Adrenal gland (tissue), 5 donors: ENCODE data around the gene SLC6A20.

Experiments
- CTCF ChIP-seq, 6 experiments: fragments of 450-650 bp in 4 of 6; fragments of 200-600 bp in 2 of 6; sonication (generic) in 1 of 6; IDR thresholded peaks; 1 replicate in 5 of 6; 2 replicates in 1 of 6; pipeline versions ENCODE4 v1.5.1 to v1.8.0; 2016 to 2021; ENCODE audit warnings: antibody characterized with exemption in 6 of 6, mild to moderate bottlenecking in 2 of 6, moderate library complexity in 1 of 6
- POLR2A ChIP-seq, 2 donors: fragments of 450-650 bp; IDR thresholded peaks; one replicate each; pipeline ENCODE4 v1.6.1; 2017; ENCODE audit warnings: antibody characterized with exemption in 2 of 2, mild to moderate bottlenecking in 2 of 2, moderate library complexity in 1 of 2
- donor health status: DM: no; HTN: no; CAD: no.

GRCh38 chr3:45794177-45794560, 2.2 kb downstream of the SLC6A20 start:
- TF ChIP-seq CTCF (IDR thresholded peaks at IDR 0.05), result no peak
- TF ChIP-seq POLR2A (IDR thresholded peaks at IDR 0.05), result no peak
